IMR-90 (cell line): ENCODE data around the gene C16orf92. TPM values are rescaled to one million over a fixed set of nuclear protein-coding genes. Genes with fewer than 3 reads are reported as not detected.

ENCODE experiments used
- ATAC-seq: fragments of 200-7000 bp; cut with Tn5 transposase; 2 replicates; pipeline ENCODE4 v1.9.1; 2020; ENCODE audit warnings: low read depth, mild to moderate bottlenecking, moderate library complexity
- BruUV-seq: library from RNA; stranded (reverse); fragments of 400-500 nt; replicated peaks from 2 replicates; lab custom pipeline; 2021; lab: Mats Ljungman, UMichigan
- CTCF ChIA-PET: fragments of 300-600 bp; formaldehyde crosslinking; extraction: SDS; loops from one replicate; lab custom pipeline; 2021; ENCODE audit warnings: antibody characterized with exemption; lab: Yijun Ruan, JAX
- POLR2A ChIA-PET: fragments of 300-600 bp; sonication (Branson Sonifier 250); formaldehyde crosslinking; loops from one replicate; lab custom pipeline; 2022; ENCODE audit warnings: antibody characterized with exemption; ENCODE audit not compliant: unreplicated experiment; lab: Charles Lee
- DNase-seq: peaks from one replicate; pipeline ENCODE4 v3.0.0; 2013
- H2AFZ ChIP-seq: replicated peaks from 2 replicates; pipeline ENCODE3; 2013; ENCODE audit warnings: low read length, mild to moderate bottlenecking; ENCODE audit not compliant: poor library complexity
- H2AK5ac ChIP-seq: 2 replicates; pipeline ENCODE4 v1.6.1; 2013; ENCODE audit warnings: low read depth, low read length, inconsistent platforms
- H2AK9ac ChIP-seq: replicated peaks from 2 replicates; pipeline ENCODE3; 2013; ENCODE audit warnings: mild to moderate bottlenecking, low read depth, low read length, moderate library complexity; ENCODE audit not compliant: poor library complexity
- H2BK120ac ChIP-seq: 2 replicates; pipeline ENCODE4 v1.6.1; 2013; ENCODE audit warnings: low read depth, low read length, inconsistent platforms
- H2BK15ac ChIP-seq: 3 replicates; pipeline ENCODE4 v1.6.1; 2013; ENCODE audit warnings: low read depth, low read length, inconsistent platforms
- H2BK20ac ChIP-seq: 2 replicates; pipeline ENCODE4 v1.6.1; 2013; ENCODE audit warnings: low read depth, mild to moderate bottlenecking, inconsistent platforms, low read length, moderate library complexity
- H2BK5ac ChIP-seq: 2 replicates; pipeline ENCODE4 v1.6.1; 2013; ENCODE audit warnings: mild to moderate bottlenecking, low read depth, low read length, inconsistent platforms; ENCODE audit not compliant: poor library complexity, severe bottlenecking
- H3K14ac ChIP-seq: replicated peaks from 2 replicates; pipeline ENCODE4 v1.6.1; 2013; ENCODE audit warnings: low read depth, low read length, inconsistent platforms
- H3K18ac ChIP-seq: 2 replicates; pipeline ENCODE4 v1.6.1; 2013; ENCODE audit warnings: low read depth, low read length, control low read depth
- H3K23ac ChIP-seq: 2 replicates; pipeline ENCODE4 v1.6.1; 2013; ENCODE audit warnings: low read depth, low read length, inconsistent platforms
- H3K27ac ChIP-seq: 2 replicates; pipeline ENCODE4 v1.5.1; 2013; ENCODE audit warnings: mild to moderate bottlenecking, control low read depth, low read length; ENCODE audit not compliant: insufficient read depth
- H3K27me3 ChIP-seq: 2 replicates; pipeline ENCODE4 v1.6.1; 2013; ENCODE audit warnings: low read length; ENCODE audit not compliant: control insufficient read depth, insufficient read depth
- H3K36me3 ChIP-seq: 2 replicates; pipeline ENCODE4 v1.6.1; 2013; ENCODE audit warnings: low read length, mixed read lengths; ENCODE audit not compliant: control insufficient read depth, insufficient read depth
- H3K4ac ChIP-seq: 2 replicates; pipeline ENCODE4 v1.6.1; 2013; ENCODE audit warnings: low read depth, low read length, inconsistent platforms
- H3K4me1 ChIP-seq: 2 replicates; pipeline ENCODE4 v1.6.1; 2013; ENCODE audit warnings: low read length, mixed read lengths; ENCODE audit not compliant: control insufficient read depth, insufficient read depth
- H3K4me2 ChIP-seq: 2 replicates; pipeline ENCODE4 v1.6.1; 2013; ENCODE audit warnings: low read depth, mild to moderate bottlenecking, control low read depth, low read length, moderate library complexity
- H3K4me3 ChIP-seq: 2 replicates; pipeline ENCODE4 v1.5.1; 2013; ENCODE audit warnings: low read depth, mild to moderate bottlenecking, control low read depth, low read length, moderate library complexity; ENCODE audit not compliant: insufficient read depth
- H3K56ac ChIP-seq: 2 replicates; pipeline ENCODE4 v1.6.1; 2013; ENCODE audit warnings: low read length, inconsistent platforms; ENCODE audit not compliant: insufficient read depth; ENCODE audit errors: extremely low read depth
- H3K79me1 ChIP-seq, 2 experiments: 2 replicates each; pipeline ENCODE4 v1.6.1; 2013; ENCODE audit warnings: low read length in 2 of 2, inconsistent platforms in 1 of 2, low read depth in 1 of 2
- H3K9ac ChIP-seq: 2 replicates; pipeline ENCODE4 v1.6.1; 2013; ENCODE audit warnings: low read depth, low read length, control low read depth
- H3K9me1 ChIP-seq: 2 replicates; pipeline ENCODE4 v1.6.1; 2013; ENCODE audit warnings: low read length, inconsistent platforms; ENCODE audit not compliant: insufficient read depth
- H3K9me3 ChIP-seq: 2 replicates; pipeline ENCODE4 v1.6.1; 2013; ENCODE audit warnings: low read length; ENCODE audit not compliant: control insufficient read depth, insufficient read depth
- H4K20me1 ChIP-seq: 2 replicates; pipeline ENCODE4 v1.6.1; 2013; ENCODE audit warnings: low read length, inconsistent platforms; ENCODE audit not compliant: insufficient read depth
- H4K5ac ChIP-seq: 2 replicates; pipeline ENCODE4 v1.6.1; 2013; ENCODE audit warnings: mild to moderate bottlenecking, low read depth, low read length, control low read depth
- H4K8ac ChIP-seq, 2 experiments: 2 replicates each; pipeline ENCODE4 v1.6.1; 2013; ENCODE audit warnings: low read depth in 2 of 2, low read length in 2 of 2, control low read depth in 1 of 2, inconsistent platforms in 1 of 2
- H4K91ac ChIP-seq: 2 replicates; pipeline ENCODE4 v1.6.1; 2013; ENCODE audit warnings: low read depth, low read length, inconsistent platforms; ENCODE audit not compliant: insufficient read depth
- BHLHE40 ChIP-seq: fragments of 150-350 bp; IDR thresholded peaks from 2 replicates; pipeline ENCODE4 v1.6.1; 2016; ENCODE audit warnings: mild to moderate bottlenecking, low read depth, low read length
- FOS ChIP-seq: fragments of 150-350 bp; IDR thresholded peaks from 2 replicates; pipeline ENCODE4 v1.6.1; 2016; ENCODE audit warnings: low read depth, low read length
- MAFK ChIP-seq: IDR thresholded peaks from 2 replicates; pipeline ENCODE4 v1.6.1; 2012; ENCODE audit warnings: low read depth, low read length, improper control_type of control experiment
- MXI1 ChIP-seq: IDR thresholded peaks from 2 replicates; pipeline ENCODE4 v1.6.1; 2012; ENCODE audit warnings: low read depth, mild to moderate bottlenecking, low read length, moderate library complexity, borderline replicate concordance
- NFE2L2 ChIP-seq: fragments of 150-350 bp; IDR thresholded peaks from 2 replicates; pipeline ENCODE4 v1.6.1; 2016; ENCODE audit warnings: low read depth, mild to moderate bottlenecking, low read length
- POLR2A ChIP-seq: IDR thresholded peaks from 2 replicates; pipeline ENCODE4 v1.6.1; 2012; ENCODE audit warnings: mild to moderate bottlenecking, low read depth, low read length
- RAD21 ChIP-seq: IDR thresholded peaks from 2 replicates; pipeline ENCODE4 v1.6.1; 2012; ENCODE audit warnings: low read length, improper control_type of control experiment
- RCOR1 ChIP-seq: IDR thresholded peaks from 2 replicates; pipeline ENCODE4 v1.6.1; 2012; ENCODE audit warnings: mild to moderate bottlenecking, low read length, improper control_type of control experiment; ENCODE audit not compliant: insufficient replicate concordance
- RFX5 ChIP-seq: IDR thresholded peaks from 2 replicates; pipeline ENCODE4 v1.8.0; 2012; ENCODE audit warnings: low read depth, mild to moderate bottlenecking, low read length, moderate library complexity
- SMC3 ChIP-seq: fragments of 150-350 bp; IDR thresholded peaks from 2 replicates; pipeline ENCODE4 v1.6.1; 2016; ENCODE audit warnings: low read depth, mild to moderate bottlenecking, antibody characterized with exemption, low read length, moderate library complexity
- WGBS, 2 experiments: methylation state at CpG; one replicate each; pipeline versions ENCODE4 v1.1.5 to v1.1.7; 2013; ENCODE audit warnings: missing lambda C conversion rate in 2 of 2; ENCODE audit not compliant: insufficient read length in 1 of 2; ENCODE audit errors: extremely low coverage in 2 of 2; 5-methylcytosine and 5-hydroxymethylcytosine counted together
- dilution Hi-C: fragments of 300-500 bp; cut with HindIII; formaldehyde crosslinking; loops from one replicate; pipeline ENCODE4 v1.14.3; 2018; ENCODE audit warnings: low sequenced_read_pairs; ENCODE audit not compliant: unreplicated experiment
- in situ Hi-C: fragments of 300-500 bp; cut with MboI; formaldehyde crosslinking; loops from 3 replicates; pipeline ENCODE4 v1.14.3; 2019; ENCODE audit warnings: low sequenced_read_pairs, inconsistent platforms, mixed read lengths
- intact Hi-C: fragments of 100-400 bp; cut with micrococcal nuclease; formaldehyde crosslinking; loops from 2 replicates; pipeline ENCODE4 v1.10.0; 2022
- polyA plus RNA-seq, 3 experiments: library from polyadenylated mRNA; depleted of rRNA; stranded (reverse); fragments of >200 nt; gene quantifications; 2 replicates each; pipeline ENCODE4 v1.2.3, GENCODE V29; 2012; ENCODE audit warnings: low replicate concordance in 1 of 3
- total RNA-seq: library from RNA; depleted of rRNA; stranded (reverse); fragments of >200 nt; gene quantifications from 2 replicates; pipeline ENCODE4 v1.2.3, GENCODE V29; 2012
- TF ChIP-seq, protein P1 (sequence below): fragments of 150-350 bp; IDR thresholded peaks from 2 replicates; pipeline ENCODE4 v1.6.1; 2016; ENCODE audit warnings: low read depth, mild to moderate bottlenecking, low read length, moderate library complexity, borderline replicate concordance
- TF ChIP-seq, protein P2 (sequence below): fragments of 150-350 bp; IDR thresholded peaks from 2 replicates; pipeline ENCODE4 v1.6.1; 2017; ENCODE audit warnings: mild to moderate bottlenecking, antibody characterized with exemption, low read length, low read depth
- TF ChIP-seq, protein P3 (sequence below): conservative IDR thresholded peaks from 2 replicates; pipeline ENCODE4 v1.5.1; 2012; ENCODE audit warnings: mild to moderate bottlenecking, low read depth, low read length, improper control_type of control experiment

C16orf92 gene
- total and polyA plus RNA-seq, 2 of the 4 experiments (the other 2 are of a cell fraction): not detected

DNA sequence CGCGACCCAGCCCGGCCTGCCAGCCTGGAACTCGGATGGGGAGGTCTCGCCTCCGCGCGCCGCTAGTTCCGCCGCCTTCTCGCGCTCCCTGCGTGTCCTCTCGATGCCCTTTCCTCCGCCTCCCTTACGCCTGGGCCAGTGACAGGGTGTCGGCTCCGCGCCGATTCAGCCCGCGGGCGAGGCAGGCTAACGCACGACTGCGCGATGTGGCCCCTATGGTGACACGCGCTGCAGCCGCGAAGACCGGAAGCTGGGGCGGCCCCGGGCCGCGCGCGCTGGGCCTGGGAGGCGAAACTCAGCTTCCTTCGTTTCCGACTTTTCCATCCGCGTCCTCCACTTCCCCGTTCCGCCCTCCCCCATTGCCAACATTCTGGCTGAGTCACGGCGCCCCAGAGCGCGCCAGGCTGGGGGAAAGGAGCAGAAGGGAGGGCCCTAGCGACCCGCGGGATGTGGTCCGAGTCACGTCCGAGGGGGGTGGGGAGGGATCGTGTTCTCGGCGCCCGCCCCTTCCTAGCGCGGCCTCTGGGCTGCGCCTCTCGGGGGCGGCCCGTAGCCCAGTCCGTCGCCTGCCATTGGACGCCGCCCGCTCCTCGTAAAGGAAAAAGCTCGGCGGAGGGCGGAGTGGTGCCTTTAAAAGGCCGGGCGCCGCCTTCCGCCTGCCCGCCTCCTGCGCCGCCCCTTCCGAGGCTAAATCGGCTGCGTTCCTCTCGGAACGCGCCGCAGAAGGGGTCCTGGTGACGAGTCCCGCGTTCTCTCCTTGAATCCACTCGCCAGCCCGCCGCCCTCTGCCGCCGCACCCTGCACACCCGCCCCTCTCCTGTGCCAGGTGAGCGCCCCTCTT, 42.3 kb downstream of the C16orf92 start, which contains the start of gene ALDOA:
ALDOA (plus strand) TSS at position 659 of the 841 bp plus-strand sequence. CDS start 1,138 bp downstream, outside the sequence.
- ATAC-seq (peak; percentile 88), DNase-seq (peak; percentile 98)
- peaks cover 37% of the 10 kb centered on the region for H3K4me1 ChIP-seq
- H3K9ac ChIP-seq: peak within 1 kb of the TSS; percentile 96
- peak within 1 kb of the TSS; percentile 99 for H3K27ac ChIP-seq
- peaks cover 22 to 53% of the 10 kb centered on the region in 2 experiments; a peak in 3 of 4 replicates for H3K79me1 ChIP-seq
- H2BK5ac ChIP-seq: peak within 1 kb of the TSS; percentile 99
- H3K4me2 ChIP-seq: peak within 1 kb of the TSS; percentile 96
- peaks cover 36% of the 10 kb centered on the region for H3K36me3 ChIP-seq
- dilution Hi-C loops: no loop called here
- H3K4me3 ChIP-seq: peak within 1 kb of the TSS; percentile 85
- H3K14ac ChIP-seq: peak within 1 kb of the TSS; percentile 100
- H3K56ac ChIP-seq: peak within 1 kb of the TSS; percentile 94
- BruUV-seq: no TSS peak
- no peaks in the 10 kb centered on the region for H3K27me3 ChIP-seq
- intact Hi-C loops: no loop called here
- H4K91ac ChIP-seq: peak within 1 kb of the TSS; percentile 99
- peak within 1 kb of the TSS; percentile 99 for H2AFZ ChIP-seq
- H3K4ac ChIP-seq: peak within 1 kb of the TSS; percentile 100
- peak within 1 kb of the TSS; percentile 78; the same call in 2 of the 3 replicates for H2BK15ac ChIP-seq
- peak within 1 kb of the TSS; percentile 98 for H4K5ac ChIP-seq
- peak within 1 kb of the TSS; percentile 100 for H2AK9ac ChIP-seq
- H2BK20ac ChIP-seq: no peak within 1 kb of the TSS
- H2BK120ac ChIP-seq: peak within 1 kb of the TSS; percentile 98
- H3K18ac ChIP-seq: peak within 1 kb of the TSS; percentile 93
- H3K9me3 ChIP-seq: no peaks in the 10 kb centered on the region
- H3K9me1 ChIP-seq: peaks cover 28% of the 10 kb centered on the region
- H2AK5ac ChIP-seq: peak within 1 kb of the TSS; percentile 98
- peak within 1 kb of the TSS; percentile 86 to 99 for H4K8ac ChIP-seq
- in situ Hi-C loops: no loop called here
- ChIA-PET CTCF (interaction anchor here (0.6 to 1.0 kb wide), 2 partner anchors 10 to 200 kb away, joined by 3 read pairs; no protein-coding TSS in a partner anchor), POLR2A (interaction anchor here (0.6 to 1.3 kb wide), 3 partner anchors 10 to 12 kb away, joined by 4 to 6 read pairs (median 4); a partner anchor contains a TSS)
- peaks cover 47% of the 10 kb centered on the region for H4K20me1 ChIP-seq
- H3K23ac ChIP-seq: peak within 1 kb of the TSS; percentile 99
- WGBS, 2 experiments: 2% methylated on average over 49 of the region's 99 CpGs; no CpG with 5 or more reads in 1 of the 2 experiments
- no peak for TF ChIP-seq RFX5
- TF ChIP-seq RAD21: no peak
- TF ChIP-seq SMC3: no peak
- peak; percentile 81; the same call in 1 of the 2 replicates for TF ChIP-seq FOS
- peak; percentile 99 for TF ChIP-seq POLR2A
- TF ChIP-seq, protein P1, sequence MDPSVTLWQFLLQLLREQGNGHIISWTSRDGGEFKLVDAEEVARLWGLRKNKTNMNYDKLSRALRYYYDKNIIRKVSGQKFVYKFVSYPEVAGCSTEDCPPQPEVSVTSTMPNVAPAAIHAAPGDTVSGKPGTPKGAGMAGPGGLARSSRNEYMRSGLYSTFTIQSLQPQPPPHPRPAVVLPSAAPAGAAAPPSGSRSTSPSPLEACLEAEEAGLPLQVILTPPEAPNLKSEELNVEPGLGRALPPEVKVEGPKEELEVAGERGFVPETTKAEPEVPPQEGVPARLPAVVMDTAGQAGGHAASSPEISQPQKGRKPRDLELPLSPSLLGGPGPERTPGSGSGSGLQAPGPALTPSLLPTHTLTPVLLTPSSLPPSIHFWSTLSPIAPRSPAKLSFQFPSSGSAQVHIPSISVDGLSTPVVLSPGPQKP: no peak
- no peak; the same call in 1 of the 2 replicates for TF ChIP-seq BHLHE40
- TF ChIP-seq MXI1: peak; percentile 73; the same call in 1 of the 2 replicates
- TF ChIP-seq, protein P2, sequence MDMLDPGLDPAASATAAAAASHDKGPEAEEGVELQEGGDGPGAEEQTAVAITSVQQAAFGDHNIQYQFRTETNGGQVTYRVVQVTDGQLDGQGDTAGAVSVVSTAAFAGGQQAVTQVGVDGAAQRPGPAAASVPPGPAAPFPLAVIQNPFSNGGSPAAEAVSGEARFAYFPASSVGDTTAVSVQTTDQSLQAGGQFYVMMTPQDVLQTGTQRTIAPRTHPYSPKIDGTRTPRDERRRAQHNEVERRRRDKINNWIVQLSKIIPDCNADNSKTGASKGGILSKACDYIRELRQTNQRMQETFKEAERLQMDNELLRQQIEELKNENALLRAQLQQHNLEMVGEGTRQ: 0 out of 2 replicates have a peak, but pooled peaks have one; percentile 6
- peak; percentile 96 for TF ChIP-seq NFE2L2
- TF ChIP-seq RCOR1: no peak
- TF ChIP-seq, protein P3, sequence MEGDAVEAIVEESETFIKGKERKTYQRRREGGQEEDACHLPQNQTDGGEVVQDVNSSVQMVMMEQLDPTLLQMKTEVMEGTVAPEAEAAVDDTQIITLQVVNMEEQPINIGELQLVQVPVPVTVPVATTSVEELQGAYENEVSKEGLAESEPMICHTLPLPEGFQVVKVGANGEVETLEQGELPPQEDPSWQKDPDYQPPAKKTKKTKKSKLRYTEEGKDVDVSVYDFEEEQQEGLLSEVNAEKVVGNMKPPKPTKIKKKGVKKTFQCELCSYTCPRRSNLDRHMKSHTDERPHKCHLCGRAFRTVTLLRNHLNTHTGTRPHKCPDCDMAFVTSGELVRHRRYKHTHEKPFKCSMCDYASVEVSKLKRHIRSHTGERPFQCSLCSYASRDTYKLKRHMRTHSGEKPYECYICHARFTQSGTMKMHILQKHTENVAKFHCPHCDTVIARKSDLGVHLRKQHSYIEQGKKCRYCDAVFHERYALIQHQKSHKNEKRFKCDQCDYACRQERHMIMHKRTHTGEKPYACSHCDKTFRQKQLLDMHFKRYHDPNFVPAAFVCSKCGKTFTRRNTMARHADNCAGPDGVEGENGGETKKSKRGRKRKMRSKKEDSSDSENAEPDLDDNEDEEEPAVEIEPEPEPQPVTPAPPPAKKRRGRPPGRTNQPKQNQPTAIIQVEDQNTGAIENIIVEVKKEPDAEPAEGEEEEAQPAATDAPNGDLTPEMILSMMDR: no peak
- peak; percentile 53 for TF ChIP-seq MAFK
